ENCODE results near the gene CXorf58. TPM values are rescaled to one million over a fixed set of nuclear protein-coding genes. Genes with fewer than 3 reads are reported as not detected.

The CXorf58 gene
- total and polyA plus RNA-seq, 4 donors = 0.05 to 0.17 TPM; not detected in 2

DNA sequence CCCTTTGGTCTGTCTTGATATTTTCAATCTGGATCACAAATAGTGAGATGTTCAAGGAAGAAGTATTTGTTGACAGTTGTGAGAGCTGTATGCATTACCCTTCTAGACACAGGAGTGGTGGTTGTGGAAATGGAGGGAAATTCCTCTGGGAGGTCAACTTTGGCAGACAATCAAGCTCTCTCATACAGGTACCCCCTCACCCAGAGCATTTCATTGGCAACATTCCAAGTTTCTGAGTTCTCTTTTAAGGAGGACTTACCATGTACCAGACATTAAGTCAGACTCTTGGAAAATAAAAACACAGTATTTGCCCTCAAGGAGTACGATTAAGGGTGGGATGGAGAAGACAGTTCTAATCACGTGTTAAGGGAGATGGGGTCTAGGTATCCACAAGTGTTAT lies 73.9 kb downstream of the CXorf58 start (continued):
- TF ChIP-seq, protein P1, sequence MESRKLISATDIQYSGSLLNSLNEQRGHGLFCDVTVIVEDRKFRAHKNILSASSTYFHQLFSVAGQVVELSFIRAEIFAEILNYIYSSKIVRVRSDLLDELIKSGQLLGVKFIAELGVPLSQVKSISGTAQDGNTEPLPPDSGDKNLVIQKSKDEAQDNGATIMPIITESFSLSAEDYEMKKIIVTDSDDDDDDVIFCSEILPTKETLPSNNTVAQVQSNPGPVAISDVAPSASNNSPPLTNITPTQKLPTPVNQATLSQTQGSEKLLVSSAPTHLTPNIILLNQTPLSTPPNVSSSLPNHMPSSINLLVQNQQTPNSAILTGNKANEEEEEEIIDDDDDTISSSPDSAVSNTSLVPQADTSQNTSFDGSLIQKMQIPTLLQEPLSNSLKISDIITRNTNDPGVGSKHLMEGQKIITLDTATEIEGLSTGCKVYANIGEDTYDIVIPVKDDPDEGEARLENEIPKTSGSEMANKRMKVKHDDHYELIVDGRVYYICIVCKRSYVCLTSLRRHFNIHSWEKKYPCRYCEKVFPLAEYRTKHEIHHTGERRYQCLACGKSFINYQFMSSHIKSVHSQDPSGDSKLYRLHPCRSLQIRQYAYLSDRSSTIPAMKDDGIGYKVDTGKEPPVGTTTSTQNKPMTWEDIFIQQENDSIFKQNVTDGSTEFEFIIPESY (IDR thresholded peaks at IDR 0.05) = no peak

GRCh38 chrX:23982891-23983290 lies 75.1 kb downstream of the CXorf58 start:
- H3K27ac ChIP-seq (ENCODE audit: low read depth in 1 of 2, low read length in 2 of 2) = no peak overlapping the region
- DNase-seq (ENCODE audit: low spot score) = no peak
- no peak overlapping the region for H3K4me3 ChIP-seq (ENCODE audit: low read depth in 1 of 3, low read length in 3 of 3)
- WGBS = 94% methylated on average over 1 of the region's 1 CpG
- H3K4me1 ChIP-seq (ENCODE audit: control insufficient read depth in 4 of 4, insufficient read depth in 4 of 4, low read length in 3 of 4) = no peaks in the 10 kb centered on the region
- no peaks in the 10 kb centered on the region for H3K27me3 ChIP-seq (ENCODE audit: control insufficient read depth in 4 of 4, insufficient read depth in 4 of 4, low read length in 3 of 4)
- TF ChIP-seq GABPA (IDR thresholded peaks at IDR 0.05 in 1 of 2, conservative IDR thresholded peaks at IDR 0.05 in 1 of 2) = no peak
- TF ChIP-seq, protein P2, sequence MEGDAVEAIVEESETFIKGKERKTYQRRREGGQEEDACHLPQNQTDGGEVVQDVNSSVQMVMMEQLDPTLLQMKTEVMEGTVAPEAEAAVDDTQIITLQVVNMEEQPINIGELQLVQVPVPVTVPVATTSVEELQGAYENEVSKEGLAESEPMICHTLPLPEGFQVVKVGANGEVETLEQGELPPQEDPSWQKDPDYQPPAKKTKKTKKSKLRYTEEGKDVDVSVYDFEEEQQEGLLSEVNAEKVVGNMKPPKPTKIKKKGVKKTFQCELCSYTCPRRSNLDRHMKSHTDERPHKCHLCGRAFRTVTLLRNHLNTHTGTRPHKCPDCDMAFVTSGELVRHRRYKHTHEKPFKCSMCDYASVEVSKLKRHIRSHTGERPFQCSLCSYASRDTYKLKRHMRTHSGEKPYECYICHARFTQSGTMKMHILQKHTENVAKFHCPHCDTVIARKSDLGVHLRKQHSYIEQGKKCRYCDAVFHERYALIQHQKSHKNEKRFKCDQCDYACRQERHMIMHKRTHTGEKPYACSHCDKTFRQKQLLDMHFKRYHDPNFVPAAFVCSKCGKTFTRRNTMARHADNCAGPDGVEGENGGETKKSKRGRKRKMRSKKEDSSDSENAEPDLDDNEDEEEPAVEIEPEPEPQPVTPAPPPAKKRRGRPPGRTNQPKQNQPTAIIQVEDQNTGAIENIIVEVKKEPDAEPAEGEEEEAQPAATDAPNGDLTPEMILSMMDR (IDR thresholded peaks at IDR 0.05; ENCODE audit: low read depth, low read length, missing input control) = no peak
- TF ChIP-seq, protein P3, sequence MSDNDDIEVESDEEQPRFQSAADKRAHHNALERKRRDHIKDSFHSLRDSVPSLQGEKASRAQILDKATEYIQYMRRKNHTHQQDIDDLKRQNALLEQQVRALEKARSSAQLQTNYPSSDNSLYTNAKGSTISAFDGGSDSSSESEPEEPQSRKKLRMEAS (IDR thresholded peaks at IDR 0.05) = no peak
- TF ChIP-seq RXRA (IDR thresholded peaks at IDR 0.05) = no peak
- no peak for TF ChIP-seq EGR1 (IDR thresholded peaks at IDR 0.05; ENCODE audit: low read depth in 2 of 2)
- no peak for TF ChIP-seq HNF4A (conservative IDR thresholded peaks at IDR 0.05)
- TF ChIP-seq, protein P1 (IDR thresholded peaks at IDR 0.05) = no peak
- H3K36me3 ChIP-seq (ENCODE audit: control insufficient read depth in 4 of 4, insufficient read depth in 3 of 4, low read depth in 1 of 4, low read length in 3 of 4) = peaks cover 2 to 11% (median 4%) of the 10 kb centered on the region in 4 donors
- H3K9me3 ChIP-seq (ENCODE audit: control insufficient read depth in 4 of 4, low read length in 3 of 4) = no peaks in the 10 kb centered on the region
- no peak overlapping the region for H3K9ac ChIP-seq (ENCODE audit: low read depth in 1 of 2, low read length in 2 of 2)

Other genes starting within 250 kb of the CXorf58 start
- gene PRDX4, start 240.5 kb upstream of the CXorf58 start, total RNA-seq = 100 to 1,000 TPM; 183 to 355 TPM
- gene PRDX4, start 240.5 kb upstream of the CXorf58 start, polyA plus RNA-seq = 100 to 1,000 TPM; 470 to 480 TPM
- gene ACOT9, start 164.7 kb upstream of the CXorf58 start, total RNA-seq = 10 to 100 TPM; 10.2 to 16.3 TPM
- 10 to 100 TPM in 1 of 2 donors, 1 to 10 TPM in 1; 9.3 to 13.0 TPM for gene ACOT9, start 164.7 kb upstream of the CXorf58 start, polyA plus RNA-seq
- gene SAT1, start 124.8 kb upstream of the CXorf58 start, total RNA-seq = 100 to 1,000 TPM; 105 to 388 TPM
- 100 to 1,000 TPM; 204 to 780 TPM for gene SAT1, start 124.8 kb upstream of the CXorf58 start, polyA plus RNA-seq
- 1 to 10 TPM; 5.4 TPM for gene APOO, start 68 bp upstream of the CXorf58 start, total RNA-seq
- gene APOO, start 68 bp upstream of the CXorf58 start, polyA plus RNA-seq = 10 to 100 TPM; 12.1 to 18.0 TPM
- gene KLHL15, start 119.2 kb downstream of the CXorf58 start, total RNA-seq = 10 to 100 TPM; 10.1 to 10.6 TPM
- 1 to 10 TPM; 1.4 to 2.0 TPM for gene KLHL15, start 119.2 kb downstream of the CXorf58 start, polyA plus RNA-seq
- gene EIF2S3, start 146.9 kb downstream of the CXorf58 start, total RNA-seq = 10 to 100 TPM; 62.5 to 98.0 TPM
- gene EIF2S3, start 146.9 kb downstream of the CXorf58 start, polyA plus RNA-seq = 10 to 100 TPM; 24.9 to 32.4 TPM
- gene ZFX, start 241.7 kb downstream of the CXorf58 start, total RNA-seq = 10 to 100 TPM; 28.2 to 50.0 TPM
- gene ZFX, start 241.7 kb downstream of the CXorf58 start, polyA plus RNA-seq = 1 to 10 TPM; 3.8 to 9.7 TPM